SH-SY5Y (cell line): ENCODE results near the gene LYSMD3.

Source experiments
- GATA2 ChIP-seq: IDR thresholded peaks from 2 replicates; pipeline ENCODE4 v1.6.1; 2011; ENCODE audit warnings: mild to moderate bottlenecking, low read depth, low read length
- GATA3 ChIP-seq: IDR thresholded peaks from 2 replicates; pipeline ENCODE4 v1.6.1; 2011; ENCODE audit warnings: low read depth, mild to moderate bottlenecking, low read length, moderate library complexity

DNA sequence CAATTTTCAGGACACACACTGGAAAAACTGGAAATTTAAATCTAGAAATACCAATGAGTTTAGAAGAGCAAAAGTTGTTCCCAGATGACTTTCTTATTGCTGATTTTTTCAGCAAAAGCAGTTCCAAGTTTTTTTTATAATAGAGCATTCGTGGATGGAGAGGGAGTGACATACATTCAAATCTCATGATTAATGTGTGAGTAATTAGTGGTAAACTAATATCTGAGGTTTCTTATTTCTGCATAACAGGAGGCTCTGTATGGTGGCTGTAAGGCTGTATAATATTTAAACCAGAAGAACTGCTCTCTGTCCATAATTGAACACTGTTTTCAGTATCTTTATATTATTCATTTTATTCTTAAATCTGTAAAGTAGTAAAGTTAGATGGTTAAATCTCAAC, 25.8 kb downstream of the LYSMD3 start:
- TF ChIP-seq GATA3, result no peak
- TF ChIP-seq GATA2, result no peak
